ENCODE results near the gene EPB41L2. TPM values are rescaled to one million over a fixed set of nuclear protein-coding genes. Genes with fewer than 3 reads are reported as not detected.

The EPB41L2 gene
- total RNA-seq, 1 donor from 2014 or later: 124 TPM

DNA sequence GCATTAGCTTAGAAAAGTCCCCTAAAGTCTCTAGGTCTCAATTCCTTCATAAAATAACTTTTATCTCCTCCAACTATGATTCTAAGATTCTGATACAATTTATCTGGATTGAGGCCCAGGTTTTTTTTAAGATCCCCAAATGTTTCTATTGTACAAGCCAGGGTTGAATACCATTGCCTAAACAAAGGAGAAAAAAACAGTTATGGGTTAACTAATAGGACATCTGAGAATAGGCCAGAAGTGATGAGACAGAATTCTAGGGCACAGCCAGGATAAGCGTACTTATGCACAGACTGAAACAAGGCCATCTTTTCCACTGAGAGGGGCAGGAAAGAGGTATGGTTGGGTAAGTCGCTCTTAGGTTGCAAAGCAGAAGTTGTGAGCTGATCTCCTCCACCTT, 26.4 kb downstream of the EPB41L2 start:
- no peaks in the 10 kb centered on the region for H3K27me3 ChIP-seq (ENCODE audit: low read depth)
- ATAC-seq: no peak
- no peaks in the 10 kb centered on the region for H3K36me3 ChIP-seq
- DNase-seq: no peak
- no peak overlapping the region for H3K4me3 ChIP-seq
- H3K4me1 ChIP-seq: peaks cover 6% of the 10 kb centered on the region
- H3K9me3 ChIP-seq: no peaks in the 10 kb centered on the region
- TF ChIP-seq CTCF (IDR thresholded peaks at IDR 0.05): no peak
- no peak overlapping the region for H3K27ac ChIP-seq
- intact Hi-C loops (cut with DNase I): no loop called here

GRCh38 chr6:131036143-131036542, 26.9 kb downstream of the EPB41L2 start:
- no peaks in the 10 kb centered on the region for H3K36me3 ChIP-seq
- H3K4me1 ChIP-seq: peaks cover 6% of the 10 kb centered on the region
- TF ChIP-seq CTCF (IDR thresholded peaks at IDR 0.05): no peak
- no peak for ATAC-seq
- H3K27ac ChIP-seq: no peak overlapping the region
- intact Hi-C loops (cut with DNase I): no loop called here
- no peak for DNase-seq
- no peak overlapping the region for H3K4me3 ChIP-seq
- H3K27me3 ChIP-seq (ENCODE audit: low read depth): no peaks in the 10 kb centered on the region
- no peaks in the 10 kb centered on the region for H3K9me3 ChIP-seq

DNA sequence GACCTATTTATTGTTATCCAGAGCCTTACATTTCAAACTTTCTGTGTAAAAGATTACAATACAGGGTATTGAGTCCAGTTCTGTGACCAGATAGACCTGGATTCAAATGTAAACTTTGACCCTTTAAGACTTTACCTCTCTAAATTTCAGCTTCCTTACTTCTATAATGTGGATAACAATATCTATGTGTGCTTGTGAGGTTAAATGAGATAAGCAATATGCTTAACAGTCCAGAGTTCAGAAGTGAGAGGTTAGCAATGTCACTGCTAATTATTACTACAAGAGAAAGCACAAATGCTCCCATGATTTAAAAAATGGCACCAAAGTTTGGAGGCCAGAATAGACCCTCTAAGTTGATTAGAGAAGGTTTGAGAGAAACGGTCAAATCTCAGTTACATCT, 27.5 kb downstream of the EPB41L2 start:
- no peak overlapping the region for H3K27ac ChIP-seq
- peaks cover 6% of the 10 kb centered on the region for H3K4me1 ChIP-seq
- no peak overlapping the region for H3K4me3 ChIP-seq
- H3K9me3 ChIP-seq: no peaks in the 10 kb centered on the region
- H3K36me3 ChIP-seq: no peaks in the 10 kb centered on the region
- no peaks in the 10 kb centered on the region for H3K27me3 ChIP-seq (ENCODE audit: low read depth)
- DNase-seq (no peak), ATAC-seq (no peak)
- no peak for TF ChIP-seq CTCF (IDR thresholded peaks at IDR 0.05)
- intact Hi-C loops (cut with DNase I): no loop called here

DNA sequence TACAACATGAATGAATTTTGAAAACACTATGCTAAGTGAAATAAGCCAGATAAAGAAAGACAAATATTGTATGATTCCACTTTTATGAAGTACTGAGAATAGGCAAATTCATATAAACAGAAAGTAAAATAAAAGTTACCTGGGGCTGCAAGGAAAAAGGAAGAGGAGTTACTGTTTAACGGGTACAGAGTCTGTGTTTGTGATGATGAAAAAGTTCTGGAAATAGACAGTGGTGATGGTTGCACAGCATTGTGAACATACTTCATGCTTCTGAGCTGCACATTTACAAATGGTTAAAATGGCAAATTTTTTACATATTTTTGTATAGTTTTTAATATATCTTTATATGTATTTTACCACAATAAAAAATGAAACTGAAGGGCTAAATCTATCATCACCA, 29.4 kb downstream of the EPB41L2 start:
- no peak for TF ChIP-seq CTCF (IDR thresholded peaks at IDR 0.05)
- intact Hi-C loops (cut with DNase I): no loop called here
- H3K4me1 ChIP-seq: no peaks in the 10 kb centered on the region
- H3K4me3 ChIP-seq: no peak overlapping the region
- no peak overlapping the region for H3K27ac ChIP-seq
- no peak for ATAC-seq
- no peak for DNase-seq
- no peaks in the 10 kb centered on the region for H3K27me3 ChIP-seq (ENCODE audit: low read depth)
- no peaks in the 10 kb centered on the region for H3K36me3 ChIP-seq
- no peaks in the 10 kb centered on the region for H3K9me3 ChIP-seq

- no peaks in the 10 kb centered on the region for H3K9me3 ChIP-seq
- H3K4me3 ChIP-seq: no peak overlapping the region
- DNase-seq (no peak), ATAC-seq (no peak)
- intact Hi-C loops (cut with DNase I): no loop called here
- H3K36me3 ChIP-seq: no peaks in the 10 kb centered on the region
- TF ChIP-seq CTCF (IDR thresholded peaks at IDR 0.05): no peak
- no peaks in the 10 kb centered on the region for H3K27me3 ChIP-seq (ENCODE audit: low read depth)
- H3K4me1 ChIP-seq: no peaks in the 10 kb centered on the region
- no peak overlapping the region for H3K27ac ChIP-seq
Measured at GRCh38 chr6:131029626-131030297, 33.3 kb downstream of the EPB41L2 start.
